ENCODE results near the gene PKD1.
"Not testable (repeated sequence)": the region's sequence is repeated elsewhere in the genome, so short reads cannot be mapped to it uniquely, and the experiment has no call there.

Gene PKD1

GRCh38 chr16:2135770-2136490 is at the start of gene PKD1:
TSS of gene PKD1 (minus strand) at chr16:2135898. CDS start at chr16:2135689, 209 bp downstream.
- H3K27me3 Mint-ChIP-seq (ENCODE audit: low read depth); H3K36me3 Mint-ChIP-seq (ENCODE audit: low read depth); H3K9me3 Mint-ChIP-seq: not testable (repeated sequence)
- H3K27ac Mint-ChIP-seq, result peak within 1 kb of the TSS; percentile 85 to 92 (median 91)
- H3K4me3 Mint-ChIP-seq, result peak within 1 kb of the TSS; percentile 89 to 93 (median 91)
- peaks cover 10% of the 10 kb centered on the region for H3K4me1 Mint-ChIP-seq

GRCh38 chr16:2184962-2185361 is 49.3 kb upstream of the PKD1 start:
- no peaks in the 10 kb centered on the region for H3K36me3 Mint-ChIP-seq (ENCODE audit: low read depth)
- no peak overlapping the region for H3K4me3 Mint-ChIP-seq
- H3K9me3 Mint-ChIP-seq, result no peaks in the 10 kb centered on the region
- H3K4me1 Mint-ChIP-seq, result no peaks in the 10 kb centered on the region
- no peak for TF ChIP-seq CTCF (IDR thresholded peaks at IDR 0.05; ENCODE audit: unreplicated experiment in 3 of 3)
- H3K27ac Mint-ChIP-seq, result no peak overlapping the region
- no peaks in the 10 kb centered on the region for H3K27me3 Mint-ChIP-seq (ENCODE audit: low read depth)

GRCh38 chr16:2184346-2184745 is 48.6 kb upstream of the PKD1 start:
- Mint-ChIP-seq H3K4me1 (no peaks in the 10 kb centered on the region), H3K9me3 (no peaks in the 10 kb centered on the region), H3K36me3 (ENCODE audit: low read depth) (no peaks in the 10 kb centered on the region), H3K4me3 (no peak overlapping the region), H3K27me3 (ENCODE audit: low read depth) (no peaks in the 10 kb centered on the region), H3K27ac (no peak overlapping the region)
- TF ChIP-seq CTCF (IDR thresholded peaks at IDR 0.05; ENCODE audit: unreplicated experiment in 3 of 3), result no peak

GRCh38 chr16:2183671-2184070 is 48.0 kb upstream of the PKD1 start:
- no peaks in the 10 kb centered on the region for H3K27me3 Mint-ChIP-seq (ENCODE audit: low read depth)
- no peaks in the 10 kb centered on the region for H3K36me3 Mint-ChIP-seq (ENCODE audit: low read depth)
- TF ChIP-seq CTCF (IDR thresholded peaks at IDR 0.05; ENCODE audit: unreplicated experiment in 3 of 3), result no peak
- H3K9me3 Mint-ChIP-seq, result no peaks in the 10 kb centered on the region
- H3K27ac Mint-ChIP-seq, result no peak overlapping the region
- no peak overlapping the region for H3K4me3 Mint-ChIP-seq
- no peaks in the 10 kb centered on the region for H3K4me1 Mint-ChIP-seq

GRCh38 chr16:2181952-2182351 is 46.3 kb upstream of the PKD1 start:
- no peaks in the 10 kb centered on the region for H3K36me3 Mint-ChIP-seq (ENCODE audit: low read depth)
- no peak overlapping the region for H3K27ac Mint-ChIP-seq
- no peaks in the 10 kb centered on the region for H3K9me3 Mint-ChIP-seq
- H3K27me3 Mint-ChIP-seq (ENCODE audit: low read depth), result no peaks in the 10 kb centered on the region
- H3K4me1 Mint-ChIP-seq, result no peaks in the 10 kb centered on the region
- no peak for TF ChIP-seq CTCF (IDR thresholded peaks at IDR 0.05; ENCODE audit: unreplicated experiment in 3 of 3)
- no peak overlapping the region for H3K4me3 Mint-ChIP-seq

- TF ChIP-seq CTCF (IDR thresholded peaks at IDR 0.05; ENCODE audit: unreplicated experiment in 3 of 3), result no peak
- Mint-ChIP-seq H3K4me1 (no peaks in the 10 kb centered on the region), H3K4me3 (no peak overlapping the region)
These were observed 45.5 kb upstream of the PKD1 start for GRCh38 chr16:2180962-2181923.

More at GRCh38 chr16:2180962-2181923, 45.5 kb upstream of the PKD1 start:
- no peaks in the 10 kb centered on the region for H3K27me3 Mint-ChIP-seq (ENCODE audit: low read depth)
- H3K27ac Mint-ChIP-seq, result no peak overlapping the region
- no peaks in the 10 kb centered on the region for H3K36me3 Mint-ChIP-seq (ENCODE audit: low read depth)
- H3K9me3 Mint-ChIP-seq, result no peaks in the 10 kb centered on the region
